ENCODE measurements around the gene FAM117B. TPM values are rescaled to one million over a fixed set of nuclear protein-coding genes. Genes with fewer than 3 reads are reported as not detected.

FAM117B gene
- total RNA-seq, 2 donors from 2014 or later, result 7.0 to 17.1 TPM

GRCh38 chr2:202609381-202610145, 25.2 kb upstream of the FAM117B start:
- Histone ChIP-seq H3K9me3 (no peaks in the 10 kb centered on the region), H3K27me3 (no peaks in the 10 kb centered on the region), H3K4me1 (no peaks in the 10 kb centered on the region), H3K36me3 (replicated peaks in 1 of 2; ENCODE audit: insufficient read depth in 1 of 2, low read depth in 2 of 2) (no peaks in the 10 kb centered on the region), H3K27ac (peak overlapping the region in 1 of 4 donors; percentile 35), H3K4me3 (no peak overlapping the region)
- no peak for ATAC-seq
- 70 to 77% methylated on average over 3 of the region's 3 CpGs for WGBS, 2 donors
- no peak for TF ChIP-seq POLR2A (IDR thresholded peaks at IDR 0.05)
- no peak for TF ChIP-seq CTCF (IDR thresholded peaks at IDR 0.05)
- intact Hi-C loops (cut with DNase I), result no loop called here
- no peak for DNase-seq

GRCh38 chr2:202610380-202610779, 24.4 kb upstream of the FAM117B start:
- DNase-seq (no peak), ATAC-seq (no peak)
- WGBS, 2 donors, result 86% methylated on average over 5 of the region's 5 CpGs
- Histone ChIP-seq H3K4me1 (no peaks in the 10 kb centered on the region), H3K36me3 (replicated peaks in 1 of 2; ENCODE audit: insufficient read depth in 1 of 2, low read depth in 2 of 2) (no peaks in the 10 kb centered on the region), H3K4me3 (no peak overlapping the region), H3K27me3 (no peaks in the 10 kb centered on the region), H3K9me3 (no peaks in the 10 kb centered on the region), H3K27ac (no peak overlapping the region)
- TF ChIP-seq CTCF (IDR thresholded peaks at IDR 0.05) (no peak), POLR2A (IDR thresholded peaks at IDR 0.05) (no peak)
- intact Hi-C loops (cut with DNase I), result no loop called here

GRCh38 chr2:202612145-202612544, 22.6 kb upstream of the FAM117B start:
- 91 to 97% methylated on average over 1 of the region's 1 CpG for WGBS, 2 donors
- no peak for DNase-seq
- Histone ChIP-seq H3K27me3 (no peaks in the 10 kb centered on the region), H3K4me3 (no peak overlapping the region), H3K36me3 (replicated peaks in 1 of 2; ENCODE audit: insufficient read depth in 1 of 2, low read depth in 2 of 2) (no peaks in the 10 kb centered on the region), H3K4me1 (no peaks in the 10 kb centered on the region), H3K9me3 (no peaks in the 10 kb centered on the region), H3K27ac (no peak overlapping the region)
- no peak for TF ChIP-seq POLR2A (IDR thresholded peaks at IDR 0.05)
- no peak for TF ChIP-seq CTCF (IDR thresholded peaks at IDR 0.05)
- no peak for ATAC-seq
- intact Hi-C loops (cut with DNase I), result no loop called here

- no peaks in the 10 kb centered on the region for H3K9me3 ChIP-seq
- H3K4me3 ChIP-seq, result no peak overlapping the region
- H3K27ac ChIP-seq, result no peak overlapping the region
- 81 to 87% methylated on average over 4 of the region's 4 CpGs for WGBS, 2 donors
- ATAC-seq (no peak), DNase-seq (no peak)
- no peaks in the 10 kb centered on the region for H3K4me1 ChIP-seq
- TF ChIP-seq POLR2A (IDR thresholded peaks at IDR 0.05) (no peak), CTCF (IDR thresholded peaks at IDR 0.05) (no peak)
- intact Hi-C loops (cut with DNase I), result no loop called here
- no peaks in the 10 kb centered on the region for H3K27me3 ChIP-seq
- no peaks in the 10 kb centered on the region for H3K36me3 ChIP-seq (replicated peaks in 1 of 2; ENCODE audit: insufficient read depth in 1 of 2, low read depth in 2 of 2)
Observed at GRCh38 chr2:202613479-202613878, 21.3 kb upstream of the FAM117B start.

- no peak overlapping the region for H3K27ac ChIP-seq
- ATAC-seq, result no peak
- no peak for DNase-seq
- H3K36me3 ChIP-seq (replicated peaks in 1 of 2; ENCODE audit: insufficient read depth in 1 of 2, low read depth in 2 of 2), result no peaks in the 10 kb centered on the region
- intact Hi-C loops (cut with DNase I), result no loop called here
- H3K9me3 ChIP-seq, result no peaks in the 10 kb centered on the region
- TF ChIP-seq POLR2A (IDR thresholded peaks at IDR 0.05) (no peak), CTCF (IDR thresholded peaks at IDR 0.05) (no peak)
- no peaks in the 10 kb centered on the region for H3K4me1 ChIP-seq
- H3K4me3 ChIP-seq, result no peak overlapping the region
- no peaks in the 10 kb centered on the region for H3K27me3 ChIP-seq
- 87 to 93% methylated on average over 5 of the region's 5 CpGs for WGBS, 2 donors
Observed at GRCh38 chr2:202624133-202624532, 10.6 kb upstream of the FAM117B start.
